Neural cell (in vitro differentiated cells): ENCODE results near the gene NR5A1. TPM values are rescaled to one million over a fixed set of nuclear protein-coding genes. Genes with fewer than 3 reads are reported as not detected.

Source experiments
- H2AFZ ChIP-seq: fragments of 200-600, 300-800 bp; sonication (generic), shearing (Covaris generic); 2 replicates; pipeline ENCODE4 v1.6.0; 2014; ENCODE audit warnings: low read depth, mild to moderate bottlenecking, antibody characterized with exemption, low read length, moderate library complexity
- H3F3A ChIP-seq: fragments of 200-600 bp; shearing (Covaris generic); 2 replicates; pipeline ENCODE4 v1.6.1; 2016; ENCODE audit warnings: mild to moderate bottlenecking, moderate library complexity, mixed read lengths, antibody characterized with exemption, low read length; ENCODE audit not compliant: insufficient read depth, poor library complexity, severe bottlenecking
- H3K27ac ChIP-seq: fragments of 200-600, 300-800 bp; sonication (generic), shearing (Covaris generic); 2 replicates; pipeline ENCODE4 v1.5.1; 2014; ENCODE audit warnings: mild to moderate bottlenecking, low read length, moderate library complexity
- H3K27me3 ChIP-seq: fragments of 300-800, 200-600 bp; sonication (generic), shearing (Covaris generic); 2 replicates; pipeline ENCODE4 v1.6.0; 2014; ENCODE audit warnings: mild to moderate bottlenecking, low read depth, low read length, moderate library complexity; ENCODE audit not compliant: insufficient read depth
- H3K36me3 ChIP-seq: fragments of 300-800, 200-600 bp; sonication (generic), shearing (Covaris generic); 2 replicates; pipeline ENCODE4 v1.5.1; 2014; ENCODE audit warnings: mild to moderate bottlenecking, antibody characterized with exemption, low read length, moderate library complexity; ENCODE audit not compliant: insufficient read depth
- H3K4me2 ChIP-seq: fragments of 300-800, 200-600 bp; sonication (generic), shearing (Covaris generic); 2 replicates; pipeline ENCODE4 v1.6.0; 2014; ENCODE audit warnings: mild to moderate bottlenecking, low read length
- H3K4me3 ChIP-seq: fragments of 300-800, 200-600 bp; sonication (generic), shearing (Covaris generic); 2 replicates; pipeline ENCODE4 v1.5.1; 2014; ENCODE audit warnings: mild to moderate bottlenecking, low read length, moderate library complexity
- H3K79me2 ChIP-seq: fragments of 200-600 bp; shearing (Covaris generic); replicated peaks from 2 replicates; pipeline ENCODE4 v1.6.0; 2014; ENCODE audit warnings: mild to moderate bottlenecking, low read length, moderate library complexity; ENCODE audit not compliant: insufficient read depth
- H3K9ac ChIP-seq: fragments of 300-800, 200-600 bp; sonication (generic), shearing (Covaris generic); 2 replicates; pipeline ENCODE4 v1.6.1; 2016; ENCODE audit warnings: mild to moderate bottlenecking, low read length, mixed read lengths
- H3K9me2 ChIP-seq: fragments of 200-600 bp; shearing (Covaris generic); 2 replicates; pipeline ENCODE4 v1.6.1; 2016; ENCODE audit warnings: mild to moderate bottlenecking, low read length, mixed read lengths; ENCODE audit not compliant: insufficient read depth
- H3K9me3 ChIP-seq: fragments of 200-600, 300-800 bp; sonication (generic), shearing (Covaris generic); 2 replicates; pipeline ENCODE4 v1.6.1; 2016; ENCODE audit warnings: mild to moderate bottlenecking, mixed run types, low read length, moderate library complexity, mixed read lengths
- H4K20me1 ChIP-seq: fragments of 200-600 bp; shearing (Covaris generic); 2 replicates; pipeline ENCODE4 v1.6.1; 2016; ENCODE audit warnings: mild to moderate bottlenecking, mixed run types; ENCODE audit not compliant: insufficient read depth
- CTCF ChIP-seq: fragments of 450-650 bp; IDR thresholded peaks from 2 replicates; pipeline ENCODE4 v1.5.1; 2014; ENCODE audit warnings: antibody characterized with exemption, mild to moderate bottlenecking, moderate library complexity; ENCODE audit not compliant: poor library complexity, severe bottlenecking
- EP300 ChIP-seq: fragments of 450-650 bp; conservative IDR thresholded peaks from 2 replicates; pipeline ENCODE4 v1.6.1; 2014; ENCODE audit warnings: antibody characterized with exemption, mild to moderate bottlenecking, moderate library complexity; ENCODE audit not compliant: poor library complexity, severe bottlenecking
- EZH2 ChIP-seq: fragments of 200-600, 300-800 bp; shearing (Covaris generic), sonication (generic); IDR thresholded peaks from 2 replicates; pipeline ENCODE4 v1.6.1; 2014; ENCODE audit warnings: antibody characterized with exemption, low read length, borderline replicate concordance, mild to moderate bottlenecking; ENCODE audit not compliant: insufficient read depth, poor library complexity, severe bottlenecking
- MXI1 ChIP-seq: fragments of 450-650 bp; conservative IDR thresholded peaks from 2 replicates; pipeline ENCODE4 v1.6.1; 2014; ENCODE audit warnings: antibody characterized with exemption, mild to moderate bottlenecking; ENCODE audit not compliant: poor library complexity, severe bottlenecking
- POLR2AphosphoS5 ChIP-seq: IDR thresholded peaks from 2 replicates; pipeline ENCODE4 v1.6.1; 2012
- RAD21 ChIP-seq: fragments of 450-650 bp; conservative IDR thresholded peaks from 2 replicates; pipeline ENCODE4 v1.6.1; 2014; ENCODE audit warnings: antibody characterized with exemption, mild to moderate bottlenecking, moderate library complexity
- REST ChIP-seq: IDR thresholded peaks from 2 replicates; pipeline ENCODE4 v1.6.1; 2012; ENCODE audit warnings: borderline replicate concordance
- SMC3 ChIP-seq: fragments of 450-650 bp; conservative IDR thresholded peaks from 2 replicates; pipeline ENCODE4 v1.6.1; 2014; ENCODE audit warnings: antibody characterized with exemption, mild to moderate bottlenecking, moderate library complexity; ENCODE audit not compliant: poor library complexity
- TAF1 ChIP-seq: IDR thresholded peaks from 2 replicates; pipeline ENCODE4 v1.6.1; 2012; ENCODE audit warnings: low read depth
- polyA plus RNA-seq: library from polyadenylated mRNA; depleted of rRNA; stranded (reverse); fragments of >200 nt; gene quantifications from 2 replicates; pipeline ENCODE4 v1.2.3, GENCODE V29; 2014

The NR5A1 gene
- polyA plus RNA-seq, 1 donor from 2014 or later = 0.09 TPM

- Histone ChIP-seq H3K4me2 (no peak overlapping the region), H3K9ac (no peak overlapping the region), H3K9me3 (no peaks in the 10 kb centered on the region), H3K79me2 (no peaks in the 10 kb centered on the region), H2AFZ (no peak overlapping the region), H4K20me1 (no peaks in the 10 kb centered on the region), H3K27ac (no peak overlapping the region), H3K9me2 (no peaks in the 10 kb centered on the region), H3K27me3 (no peaks in the 10 kb centered on the region), H3F3A (no peaks in the 10 kb centered on the region), H3K4me3 (no peak overlapping the region), H3K36me3 (no peaks in the 10 kb centered on the region)
- TF ChIP-seq EP300 (no peak), RAD21 (no peak), REST (no peak), TAF1 (no peak), SMC3 (no peak), EZH2 (no peak), POLR2AphosphoS5 (no peak), MXI1 (no peak), CTCF (no peak)
Measured at GRCh38 chr9:124473310-124473709, 33.9 kb downstream of the NR5A1 start.

GRCh38 chr9:124472770-124473169 lies 34.4 kb downstream of the NR5A1 start:
- H3K27ac ChIP-seq = no peak overlapping the region
- H3K4me2 ChIP-seq = no peak overlapping the region
- H3K9me3 ChIP-seq = no peaks in the 10 kb centered on the region
- H3K27me3 ChIP-seq = no peaks in the 10 kb centered on the region
- H3K4me3 ChIP-seq = no peak overlapping the region
- TF ChIP-seq RAD21 (no peak), SMC3 (no peak), TAF1 (no peak), POLR2AphosphoS5 (no peak), MXI1 (no peak), CTCF (no peak), REST (no peak), EP300 (no peak), EZH2 (no peak)
- no peaks in the 10 kb centered on the region for H3K9me2 ChIP-seq
- H4K20me1 ChIP-seq = no peaks in the 10 kb centered on the region
- no peaks in the 10 kb centered on the region for H3K79me2 ChIP-seq
- H3K9ac ChIP-seq = no peak overlapping the region
- H3K36me3 ChIP-seq = no peaks in the 10 kb centered on the region
- H2AFZ ChIP-seq = no peak overlapping the region
- no peaks in the 10 kb centered on the region for H3F3A ChIP-seq
